HEK293 (cell line): Measurements from ENCODE around the gene TFDP3.

Experiments
- CTCF ChIA-PET: fragments of 350-600 bp; formaldehyde crosslinking; extraction: SDS; loops from one replicate; lab custom pipeline; 2021; ENCODE audit warnings: antibody characterized with exemption; lab: Yijun Ruan, JAX
- POLR2A ChIA-PET: fragments of 300-600 bp; formaldehyde crosslinking; extraction: SDS; loops from one replicate; lab custom pipeline; 2020; ENCODE audit warnings: antibody characterized with exemption, inconsistent platforms; lab: Yijun Ruan, JAX
- H3K27ac ChIP-seq: fragments of 200-500 bp; sonication (Bioruptor generic); 2 replicates; pipeline ENCODE4 v1.5.1; 2014; ENCODE audit warnings: low read depth, low read length, control low read depth, inconsistent platforms; ENCODE audit errors: extremely low read depth
- H3K36me3 ChIP-seq, 2 experiments: fragments of 200-500 bp in 1 of 2; sonication (Bioruptor generic) in 1 of 2; 1 replicate in 1 of 2; 2 replicates in 1 of 2; pipeline ENCODE4 v1.5.1; 2014 to 2017; ENCODE audit warnings: inconsistent platforms in 2 of 2, low read length in 2 of 2; ENCODE audit not compliant: control insufficient read depth in 2 of 2, insufficient read depth in 1 of 2
- H3K4me1 ChIP-seq: fragments of 200-500 bp; sonication (Bioruptor generic); 2 replicates; pipeline ENCODE4 v1.5.1; 2014; ENCODE audit warnings: mild to moderate bottlenecking, low read length, inconsistent platforms; ENCODE audit not compliant: control insufficient read depth, insufficient read depth
- H3K4me3 ChIP-seq: 2 replicates; pipeline ENCODE4 v1.5.1; 2011; ENCODE audit warnings: low read depth, mild to moderate bottlenecking, control low read depth, low read length, moderate library complexity
- H3K9me3 ChIP-seq: fragments of 200-500 bp; sonication (Bioruptor generic); 2 replicates; pipeline ENCODE4 v1.5.1; 2014; ENCODE audit warnings: low read depth, low read length, inconsistent platforms; ENCODE audit not compliant: control insufficient read depth, insufficient read depth
- BCL11B ChIP-seq: fragments of 450-650 bp; formaldehyde crosslinking; IDR thresholded peaks from 2 replicates; pipeline ENCODE4 v1.5.1; 2016; ENCODE audit warnings: low read depth, missing biosample characterization, missing genetic modification characterization
- GLI4 ChIP-seq: fragments of 450-650 bp; formaldehyde crosslinking; IDR thresholded peaks from 2 replicates; pipeline ENCODE4 v1.5.1; 2016; ENCODE audit warnings: missing biosample characterization, missing genetic modification characterization
- PRDM1 ChIP-seq: fragments of 450-650 bp; formaldehyde crosslinking; IDR thresholded peaks from 2 replicates; pipeline ENCODE4; 2016; ENCODE audit warnings: missing biosample characterization, missing genetic modification characterization
- SETDB1 ChIP-seq: IDR thresholded peaks from one replicate; pipeline ENCODE4 v1.6.1; 2017; ENCODE audit warnings: mild to moderate bottlenecking, low read length, moderate library complexity, mixed read lengths; ENCODE audit not compliant: insufficient read length
- ZBTB1 ChIP-seq: fragments of 450-650 bp; formaldehyde crosslinking; IDR thresholded peaks from 2 replicates; pipeline ENCODE4 v1.5.1; 2016; ENCODE audit warnings: missing biosample characterization, missing genetic modification characterization
- ZBTB49 ChIP-seq: fragments of 450-650 bp; formaldehyde crosslinking; IDR thresholded peaks from 2 replicates; pipeline ENCODE4 v1.5.1; 2016; ENCODE audit warnings: missing biosample characterization, missing genetic modification characterization, low read depth
- ZNF10 ChIP-seq: fragments of 450-650 bp; formaldehyde crosslinking; IDR thresholded peaks from 2 replicates; pipeline ENCODE4 v1.5.1; 2017; ENCODE audit warnings: missing biosample characterization, missing genetic modification characterization
- ZNF155 ChIP-seq: fragments of 450-650 bp; formaldehyde crosslinking; IDR thresholded peaks from 2 replicates; pipeline ENCODE4 v1.5.1; 2016; ENCODE audit warnings: missing biosample characterization, missing genetic modification characterization
- ZNF302 ChIP-seq: fragments of 450-650 bp; formaldehyde crosslinking; IDR thresholded peaks from 2 replicates; pipeline ENCODE4 v1.5.1; 2016; ENCODE audit warnings: missing biosample characterization, missing genetic modification characterization, low read depth
- ZNF324 ChIP-seq: fragments of 450-650 bp; formaldehyde crosslinking; IDR thresholded peaks from 2 replicates; pipeline ENCODE4 v1.5.1; 2016; ENCODE audit warnings: missing biosample characterization, missing genetic modification characterization
- ZNF404 ChIP-seq: fragments of 450-650 bp; formaldehyde crosslinking; IDR thresholded peaks from 2 replicates; pipeline ENCODE4 v1.5.1; 2017; ENCODE audit warnings: missing biosample characterization, missing genetic modification characterization
- ZNF423 ChIP-seq: fragments of 450-650 bp; formaldehyde crosslinking; IDR thresholded peaks from 2 replicates; pipeline ENCODE4 v1.5.1; 2016; ENCODE audit warnings: missing biosample characterization, missing genetic modification characterization
- ZNF585B ChIP-seq: fragments of 450-650 bp; formaldehyde crosslinking; IDR thresholded peaks from 2 replicates; pipeline ENCODE4 v1.5.1; 2016; ENCODE audit warnings: missing biosample characterization, missing genetic modification characterization
- ZNF645 ChIP-seq: fragments of 450-650 bp; formaldehyde crosslinking; IDR thresholded peaks from 2 replicates; pipeline ENCODE4; 2016; ENCODE audit warnings: missing biosample characterization, missing genetic modification characterization
- ZNF747 ChIP-seq: fragments of 450-650 bp; formaldehyde crosslinking; IDR thresholded peaks from 2 replicates; pipeline ENCODE4 v1.5.1; 2016; ENCODE audit warnings: missing biosample characterization, missing genetic modification characterization
- ZNF777 ChIP-seq: fragments of 450-650 bp; formaldehyde crosslinking; IDR thresholded peaks from 2 replicates; pipeline ENCODE4 v1.5.1; 2017; ENCODE audit warnings: missing biosample characterization, missing genetic modification characterization, borderline replicate concordance
- ZSCAN30 ChIP-seq: fragments of 450-650 bp; IDR thresholded peaks from 2 replicates; pipeline ENCODE4 v1.5.1; 2018; ENCODE audit warnings: missing biosample characterization, mild to moderate bottlenecking, missing genetic modification characterization, moderate library complexity
- TF ChIP-seq, protein P1 (sequence below): fragments of 450-650 bp; formaldehyde crosslinking; IDR thresholded peaks from 2 replicates; pipeline ENCODE4 v1.5.1; 2016; ENCODE audit warnings: missing biosample characterization, missing genetic modification characterization
- TF ChIP-seq, protein P2 (sequence below): fragments of 450-650 bp; formaldehyde crosslinking; IDR thresholded peaks from 2 replicates; pipeline ENCODE4 v1.5.1; 2016; ENCODE audit warnings: missing biosample characterization, missing genetic modification characterization, borderline replicate concordance

The TFDP3 gene

DNA sequence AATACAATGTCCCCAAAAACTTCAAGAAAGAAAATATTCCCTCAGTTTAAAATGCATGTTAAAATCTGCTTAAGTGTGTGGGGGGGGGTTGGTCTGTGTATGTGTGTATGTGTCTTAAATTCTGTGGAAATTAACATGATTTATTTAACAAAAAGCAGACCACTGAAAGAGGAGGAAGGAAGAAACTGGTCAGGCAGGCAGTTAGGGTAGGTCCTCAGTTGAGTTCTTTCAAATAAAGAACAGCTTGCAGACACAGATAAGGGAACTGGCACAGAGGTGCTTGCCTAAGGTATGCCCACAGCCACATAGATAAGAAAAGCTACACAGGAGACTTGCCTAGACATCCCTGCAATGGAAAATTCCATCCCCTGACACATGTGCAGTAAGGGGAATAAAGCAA lies 28.8 kb upstream of the TFDP3 start:
- H3K4me3 ChIP-seq, result no peak overlapping the region
- no peaks in the 10 kb centered on the region for H3K4me1 ChIP-seq
- no peaks in the 10 kb centered on the region for H3K36me3 ChIP-seq
- H3K9me3 ChIP-seq, result no peaks in the 10 kb centered on the region; the same call in 1 of the 2 replicates
- no peak for TF ChIP-seq ZNF423 (tag by site-specific recombination)
- no peak for TF ChIP-seq PRDM1 (tag by site-specific recombination)
- no peak for TF ChIP-seq ZNF747 (tag by site-specific recombination)
- TF ChIP-seq SETDB1, result peak; percentile 83
- no peak for TF ChIP-seq ZNF404 (tag by site-specific recombination)
- TF ChIP-seq ZSCAN30 (tag by site-specific recombination), result no peak
- TF ChIP-seq ZNF324 (tag by site-specific recombination), result no peak
- ChIA-PET CTCF (no interaction called here), POLR2A (no interaction called here)
- no peak overlapping the region for H3K27ac ChIP-seq

DNA sequence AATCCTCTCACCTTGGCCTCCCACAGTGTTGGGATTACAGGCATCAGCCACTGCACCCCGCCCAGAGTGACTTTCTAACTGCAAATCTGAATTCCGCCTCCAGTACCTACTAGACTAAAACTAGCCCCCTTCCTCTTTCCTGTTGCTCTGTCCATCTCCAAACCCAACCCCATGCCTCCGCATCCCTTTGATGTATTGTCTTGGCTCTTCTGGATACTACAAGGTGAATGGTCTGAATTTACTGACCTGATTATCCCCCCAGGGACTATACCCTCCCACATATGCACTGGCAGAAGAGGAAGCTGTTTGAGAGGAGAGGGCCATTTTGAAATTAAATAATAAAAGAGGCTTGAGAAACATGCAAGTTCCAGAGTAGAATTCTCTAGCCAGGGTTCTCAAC lies 17.7 kb upstream of the TFDP3 start:
- CTCF ChIA-PET, result no interaction called here
- Histone ChIP-seq H3K4me3 (no peak overlapping the region), H3K9me3 (no peaks in the 10 kb centered on the region)
- TF ChIP-seq ZBTB49 (tag by site-specific recombination) (no peak), ZNF777 (tag by site-specific recombination) (no peak), ZNF324 (tag by site-specific recombination) (no peak), ZNF155 (tag by site-specific recombination) (no peak), ZNF645 (tag by site-specific recombination) (no peak), GLI4 (tag by site-specific recombination) (no peak), ZNF302 (tag by site-specific recombination) (no peak), ZNF585B (no peak), ZNF10 (tag by site-specific recombination) (no peak), BCL11B (tag by site-specific recombination) (no peak), ZBTB1 (tag by site-specific recombination) (no peak)
- TF ChIP-seq, protein P1, sequence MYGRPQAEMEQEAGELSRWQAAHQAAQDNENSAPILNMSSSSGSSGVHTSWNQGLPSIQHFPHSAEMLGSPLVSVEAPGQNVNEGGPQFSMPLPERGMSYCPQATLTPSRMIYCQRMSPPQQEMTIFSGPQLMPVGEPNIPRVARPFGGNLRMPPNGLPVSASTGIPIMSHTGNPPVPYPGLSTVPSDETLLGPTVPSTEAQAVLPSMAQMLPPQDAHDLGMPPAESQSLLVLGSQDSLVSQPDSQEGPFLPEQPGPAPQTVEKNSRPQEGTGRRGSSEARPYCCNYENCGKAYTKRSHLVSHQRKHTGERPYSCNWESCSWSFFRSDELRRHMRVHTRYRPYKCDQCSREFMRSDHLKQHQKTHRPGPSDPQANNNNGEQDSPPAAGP, result no peak
- TF ChIP-seq, protein P2, sequence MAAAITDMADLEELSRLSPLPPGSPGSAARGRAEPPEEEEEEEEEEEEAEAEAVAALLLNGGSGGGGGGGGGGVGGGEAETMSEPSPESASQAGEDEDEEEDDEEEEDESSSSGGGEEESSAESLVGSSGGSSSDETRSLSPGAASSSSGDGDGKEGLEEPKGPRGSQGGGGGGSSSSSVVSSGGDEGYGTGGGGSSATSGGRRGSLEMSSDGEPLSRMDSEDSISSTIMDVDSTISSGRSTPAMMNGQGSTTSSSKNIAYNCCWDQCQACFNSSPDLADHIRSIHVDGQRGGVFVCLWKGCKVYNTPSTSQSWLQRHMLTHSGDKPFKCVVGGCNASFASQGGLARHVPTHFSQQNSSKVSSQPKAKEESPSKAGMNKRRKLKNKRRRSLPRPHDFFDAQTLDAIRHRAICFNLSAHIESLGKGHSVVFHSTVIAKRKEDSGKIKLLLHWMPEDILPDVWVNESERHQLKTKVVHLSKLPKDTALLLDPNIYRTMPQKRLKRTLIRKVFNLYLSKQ (tag by site-specific recombination), result no peak
- TF ChIP-seq, all 188 proteins: peak for 0
- POLR2A ChIA-PET, result no interaction called here
- Histone ChIP-seq H3K4me1 (no peaks in the 10 kb centered on the region), H3K27ac (no peak overlapping the region), H3K36me3 (no peaks in the 10 kb centered on the region)
